ENCODE data around the gene OR13C2.
"Not testable (repeated sequence)": the region's sequence is repeated elsewhere in the genome, so short reads cannot be mapped to it uniquely, and the experiment has no call there.

Gene OR13C2

GRCh38 chr9:104605527-104605926, at the start of gene OR13C2:
Gene OR13C2, minus strand, starts transcription at chr9:104605627. Its CDS starts 0 bp downstream, at chr9:104605627.
- not testable (repeated sequence) for DNase-seq

- DNase-seq = no peak
Measured at GRCh38 chr9:104635456-104635855, 30.0 kb upstream of the OR13C2 start.

GRCh38 chr9:104633976-104634520, 28.6 kb upstream of the OR13C2 start:
- DNase-seq = no peak

GRCh38 chr9:104625964-104626363, 20.5 kb upstream of the OR13C2 start:
- not testable (repeated sequence) for DNase-seq

- DNase-seq = no peak
Measured at GRCh38 chr9:104618104-104618503, 12.7 kb upstream of the OR13C2 start, which contains the start of gene OR13C9. Gene OR13C9, minus strand, starts transcription at chr9:104618204. Its CDS starts 0 bp downstream, at chr9:104618204.

- no peak for DNase-seq
Measured at GRCh38 chr9:104617418-104617817, 12.0 kb upstream of the OR13C2 start.

- DNase-seq = no peak
Measured at GRCh38 chr9:104611213-104611612, 5.8 kb upstream of the OR13C2 start.

- no peak for DNase-seq
Measured at GRCh38 chr9:104608336-104608735, 2.9 kb upstream of the OR13C2 start.

GRCh38 chr9:104606152-104606551, 725 bp upstream of the OR13C2 start:
- DNase-seq = no peak

GRCh38 chr9:104604801-104605200, 626 bp downstream of the OR13C2 start:
- no peak for DNase-seq

GRCh38 chr9:104599313-104599712, 6.1 kb downstream of the OR13C2 start, which contains the start of gene OR13C5:
Gene OR13C5, minus strand, starts transcription at chr9:104599413. Its CDS starts 0 bp downstream, at chr9:104599413.
- not testable (repeated sequence) for DNase-seq

- not testable (repeated sequence) for DNase-seq
Measured at GRCh38 chr9:104598749-104599148, 6.7 kb downstream of the OR13C2 start.

- DNase-seq = no peak
Measured at GRCh38 chr9:104589626-104590025, 15.8 kb downstream of the OR13C2 start.

GRCh38 chr9:104586496-104587180, 18.8 kb downstream of the OR13C2 start:
- DNase-seq = no peak

GRCh38 chr9:104580562-104580961, 24.9 kb downstream of the OR13C2 start:
- DNase-seq = no peak

- no peak for DNase-seq
Measured at GRCh38 chr9:104577263-104577662, 28.2 kb downstream of the OR13C2 start.

- no peak for DNase-seq
Measured at GRCh38 chr9:104575456-104575855, 30.0 kb downstream of the OR13C2 start.

GRCh38 chr9:104572612-104573011, 32.8 kb downstream of the OR13C2 start:
- no peak for DNase-seq

GRCh38 chr9:104568868-104569267, 36.6 kb downstream of the OR13C2 start, which contains the start of gene OR13C8:
Gene OR13C8, plus strand, starts transcription at chr9:104569168. Its CDS starts 0 bp downstream, at chr9:104569168.
- no peak for DNase-seq

GRCh38 chr9:104564358-104564757, 41.1 kb downstream of the OR13C2 start:
- no peak for DNase-seq

- DNase-seq = no peak
Measured at GRCh38 chr9:104556830-104557634, 48.4 kb downstream of the OR13C2 start.

GRCh38 chr9:104555521-104555920, 49.9 kb downstream of the OR13C2 start:
- DNase-seq = no peak

Measured in anterior cingulate cortex (tissue), 58 donors.